Measurements from ENCODE around the gene KHDC1.
"Not testable (repeated sequence)": the region's sequence is repeated elsewhere in the genome, so short reads cannot be mapped to it uniquely, and the experiment has no call there.

KHDC1 gene

GRCh38 chr6:73262671-73263569, at the start of gene KHDC1:
Gene KHDC1, minus strand, starts transcription at chr6:73263196. Its CDS starts 20,679 bp downstream, at chr6:73242517.
- peak; percentile 73 for DNase-seq (ENCODE audit: low spot score)

- not testable (repeated sequence) for DNase-seq (ENCODE audit: low spot score)
These were observed 47.5 kb upstream of the KHDC1 start for GRCh38 chr6:73310503-73310845.

- DNase-seq (ENCODE audit: low spot score) = peak; percentile 77
These were observed 46.9 kb upstream of the KHDC1 start for GRCh38 chr6:73309785-73310502.

- DNase-seq (ENCODE audit: low spot score) = no peak
These were observed 46.5 kb upstream of the KHDC1 start for GRCh38 chr6:73309535-73309784.

GRCh38 chr6:73308712-73309534, 45.9 kb upstream of the KHDC1 start:
- DNase-seq (ENCODE audit: low spot score) = peak; percentile 16

- not testable (repeated sequence) for DNase-seq (ENCODE audit: low spot score)
These were observed 40.8 kb upstream of the KHDC1 start for GRCh38 chr6:73303773-73304172.

- DNase-seq (ENCODE audit: low spot score) = no peak
These were observed 39.3 kb upstream of the KHDC1 start for GRCh38 chr6:73302339-73302738.

- peak; percentile 46 for DNase-seq (ENCODE audit: low spot score)
These were observed 36.4 kb upstream of the KHDC1 start for GRCh38 chr6:73299151-73299971.

- no peak for DNase-seq (ENCODE audit: low spot score)
These were observed 30.3 kb upstream of the KHDC1 start for GRCh38 chr6:73293331-73293730.

- peak; percentile 36 for DNase-seq (ENCODE audit: low spot score)
These were observed 27.4 kb upstream of the KHDC1 start for GRCh38 chr6:73290435-73290834.

- DNase-seq (ENCODE audit: low spot score) = no peak
These were observed 23.8 kb upstream of the KHDC1 start for GRCh38 chr6:73286752-73287151.

- peak; percentile 81 for DNase-seq (ENCODE audit: low spot score)
These were observed 22.8 kb upstream of the KHDC1 start for GRCh38 chr6:73285674-73286283.

GRCh38 chr6:73282871-73283270, 19.9 kb upstream of the KHDC1 start:
- no peak for DNase-seq (ENCODE audit: low spot score)

- DNase-seq (ENCODE audit: low spot score) = not testable (repeated sequence)
These were observed 18.7 kb upstream of the KHDC1 start for GRCh38 chr6:73281684-73282083.

- DNase-seq (ENCODE audit: low spot score) = not testable (repeated sequence)
These were observed 6.3 kb upstream of the KHDC1 start for GRCh38 chr6:73269296-73269695.

- not testable (repeated sequence) for DNase-seq (ENCODE audit: low spot score)
These were observed 5.9 kb upstream of the KHDC1 start for GRCh38 chr6:73268896-73269295.

GRCh38 chr6:73264446-73264845, 1.4 kb upstream of the KHDC1 start:
- no peak for DNase-seq (ENCODE audit: low spot score)

- peak; percentile 24 for DNase-seq (ENCODE audit: low spot score)
These were observed 544 bp upstream of the KHDC1 start for GRCh38 chr6:73263570-73263909.

GRCh38 chr6:73258721-73259120, 4.3 kb downstream of the KHDC1 start:
- DNase-seq (ENCODE audit: low spot score) = no peak

- DNase-seq (ENCODE audit: low spot score) = not testable (repeated sequence)
These were observed 8.7 kb downstream of the KHDC1 start for GRCh38 chr6:73254323-73254722.

- DNase-seq (ENCODE audit: low spot score) = no peak
These were observed 10.3 kb downstream of the KHDC1 start for GRCh38 chr6:73252703-73253102.

Data from hepatic stellate cell (primary cell).